Esophagus squamous epithelium (tissue), 4 donors: Measurements from ENCODE around the gene C16orf46.
A peak's percentile ranks its signal among the peaks of the same experiment; 100 is the strongest.

ENCODE experiments used
- POLR2A ChIP-seq, 4 donors: fragments of 450-650 bp; IDR thresholded peaks; one replicate each; pipeline ENCODE4 v1.6.1; 2017; ENCODE audit warnings: antibody characterized with exemption in 4 of 4, mild to moderate bottlenecking in 4 of 4, moderate library complexity in 3 of 4
- TF ChIP-seq, protein P1 (sequence below), 6 experiments: fragments of 450-650 bp in 4 of 6; fragments of 200-600 bp in 2 of 6; sonication (generic) in 2 of 6; IDR thresholded peaks; one replicate each; pipeline ENCODE4 v1.5.1; 2016 to 2019; ENCODE audit warnings: antibody characterized with exemption in 6 of 6, mild to moderate bottlenecking in 4 of 6, moderate library complexity in 4 of 6

DNA sequence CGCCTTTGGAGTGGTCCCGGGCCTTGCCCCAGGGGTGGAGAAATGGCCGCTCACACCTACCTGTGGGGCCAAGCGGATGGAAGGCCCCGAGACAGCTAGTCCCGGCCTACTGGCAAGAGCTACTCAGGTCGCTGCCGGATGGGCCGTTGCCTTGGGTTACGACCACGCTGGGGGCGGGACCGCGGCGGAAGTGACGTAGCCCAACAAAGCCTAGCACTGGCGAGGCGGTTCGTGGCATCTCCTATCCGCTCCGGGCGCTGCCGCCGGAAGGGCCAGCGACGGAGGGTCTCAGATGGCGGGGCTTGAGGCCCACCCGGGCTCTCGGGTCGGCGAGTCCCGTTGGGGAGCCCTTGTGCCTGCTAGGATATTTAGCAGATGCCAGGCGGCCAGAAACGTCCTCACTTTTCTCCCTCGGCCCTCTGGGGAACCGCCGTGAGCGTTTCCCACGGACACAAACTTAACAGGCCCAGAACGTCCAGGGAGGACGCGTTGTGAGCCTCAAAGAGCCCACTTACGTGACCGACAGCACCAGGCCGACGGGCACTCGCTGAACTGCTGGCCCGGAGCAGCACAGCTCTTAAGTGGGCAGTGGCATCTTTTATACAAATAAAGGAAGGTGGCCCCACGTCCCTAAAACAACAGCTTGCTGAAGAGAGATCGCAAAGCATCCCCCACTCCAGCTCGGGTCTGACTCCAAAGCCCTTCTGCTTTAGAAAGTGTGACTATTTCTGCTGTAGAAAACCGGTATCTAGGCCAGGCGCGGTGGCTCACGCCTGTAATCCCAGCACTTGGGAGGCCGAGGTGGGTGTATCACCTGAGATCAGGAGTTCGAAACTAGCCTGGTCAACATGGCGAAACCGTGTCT is at the start of gene C16orf46:
- peak in 2 of 4 donors; percentile 80 to 82 for TF ChIP-seq POLR2A (IDR thresholded peaks at IDR 0.05)
- TF ChIP-seq, protein P1, sequence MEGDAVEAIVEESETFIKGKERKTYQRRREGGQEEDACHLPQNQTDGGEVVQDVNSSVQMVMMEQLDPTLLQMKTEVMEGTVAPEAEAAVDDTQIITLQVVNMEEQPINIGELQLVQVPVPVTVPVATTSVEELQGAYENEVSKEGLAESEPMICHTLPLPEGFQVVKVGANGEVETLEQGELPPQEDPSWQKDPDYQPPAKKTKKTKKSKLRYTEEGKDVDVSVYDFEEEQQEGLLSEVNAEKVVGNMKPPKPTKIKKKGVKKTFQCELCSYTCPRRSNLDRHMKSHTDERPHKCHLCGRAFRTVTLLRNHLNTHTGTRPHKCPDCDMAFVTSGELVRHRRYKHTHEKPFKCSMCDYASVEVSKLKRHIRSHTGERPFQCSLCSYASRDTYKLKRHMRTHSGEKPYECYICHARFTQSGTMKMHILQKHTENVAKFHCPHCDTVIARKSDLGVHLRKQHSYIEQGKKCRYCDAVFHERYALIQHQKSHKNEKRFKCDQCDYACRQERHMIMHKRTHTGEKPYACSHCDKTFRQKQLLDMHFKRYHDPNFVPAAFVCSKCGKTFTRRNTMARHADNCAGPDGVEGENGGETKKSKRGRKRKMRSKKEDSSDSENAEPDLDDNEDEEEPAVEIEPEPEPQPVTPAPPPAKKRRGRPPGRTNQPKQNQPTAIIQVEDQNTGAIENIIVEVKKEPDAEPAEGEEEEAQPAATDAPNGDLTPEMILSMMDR (IDR thresholded peaks at IDR 0.05) = peak in 1 of 6 experiments; percentile 1
